ENCODE measurements around the gene PLEKHG5.

PLEKHG5 gene

GRCh38 chr1:6473156-6473555 lies 18.3 kb downstream of the PLEKHG5 start:
- TF ChIP-seq CTCF (IDR thresholded peaks at IDR 0.05; ENCODE audit: low read depth, low read length), result no peak
- no peak for TF ChIP-seq EZH2phosphoT487 (IDR thresholded peaks at IDR 0.05; ENCODE audit: low read depth)
- H3K4me3 ChIP-seq (ENCODE audit: low read length), result no peak overlapping the region
- H3K9me3 ChIP-seq (ENCODE audit: insufficient read depth, low read length), result no peaks in the 10 kb centered on the region
- H2AFZ ChIP-seq (ENCODE audit: low read depth, low read length), result no peak overlapping the region
- H4K20me1 ChIP-seq (ENCODE audit: insufficient read depth, low read length), result no peaks in the 10 kb centered on the region
- H3K4me2 ChIP-seq (ENCODE audit: low read length), result no peak overlapping the region
- H3K79me2 ChIP-seq (ENCODE audit: low read length), result no peaks in the 10 kb centered on the region
- H3K27me3 ChIP-seq (ENCODE audit: low read depth, low read length), result no peaks in the 10 kb centered on the region
- no peak overlapping the region for H3K27ac ChIP-seq (ENCODE audit: low read length)
- H3K36me3 ChIP-seq (replicated peaks; ENCODE audit: low read depth, low read length), result no peaks in the 10 kb centered on the region
- no peaks in the 10 kb centered on the region for H3K4me1 ChIP-seq (ENCODE audit: low read length)
- H3K9ac ChIP-seq (ENCODE audit: low read length), result no peak overlapping the region

DNA sequence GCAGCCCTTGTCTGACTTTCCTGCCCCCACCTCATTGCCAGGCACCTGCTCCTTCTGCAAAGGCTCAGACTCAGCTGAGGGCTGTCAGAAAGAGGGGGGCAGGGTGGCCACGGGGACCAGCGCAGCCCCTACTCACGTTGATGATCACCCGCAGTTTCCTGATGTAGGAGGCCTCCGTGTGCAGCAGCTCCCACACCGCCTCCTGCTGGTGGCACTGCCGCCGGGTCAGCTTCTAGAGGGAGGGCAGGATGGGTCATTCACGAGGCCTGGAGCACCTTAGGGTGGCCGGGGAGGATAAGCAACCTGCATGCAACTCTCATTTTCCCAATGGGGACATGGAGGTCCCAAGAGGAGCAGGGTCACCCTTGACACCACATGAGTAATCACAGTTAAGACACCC lies 19.1 kb downstream of the PLEKHG5 start:
- H3K9me3 ChIP-seq (ENCODE audit: insufficient read depth, low read length), result no peaks in the 10 kb centered on the region
- H3K9ac ChIP-seq (ENCODE audit: low read length), result no peak overlapping the region
- no peak overlapping the region for H3K4me2 ChIP-seq (ENCODE audit: low read length)
- H4K20me1 ChIP-seq (ENCODE audit: insufficient read depth, low read length), result no peaks in the 10 kb centered on the region
- no peak overlapping the region for H3K4me3 ChIP-seq (ENCODE audit: low read length)
- no peaks in the 10 kb centered on the region for H3K36me3 ChIP-seq (replicated peaks; ENCODE audit: low read depth, low read length)
- H3K4me1 ChIP-seq (ENCODE audit: low read length), result no peaks in the 10 kb centered on the region
- TF ChIP-seq CTCF (IDR thresholded peaks at IDR 0.05; ENCODE audit: low read depth, low read length) (peak; percentile 36), EZH2phosphoT487 (IDR thresholded peaks at IDR 0.05; ENCODE audit: low read depth) (no peak)
- H3K27ac ChIP-seq (ENCODE audit: low read length), result no peak overlapping the region
- H3K27me3 ChIP-seq (ENCODE audit: low read depth, low read length), result no peaks in the 10 kb centered on the region
- H2AFZ ChIP-seq (ENCODE audit: low read depth, low read length), result no peak overlapping the region
- no peaks in the 10 kb centered on the region for H3K79me2 ChIP-seq (ENCODE audit: low read length)

DNA sequence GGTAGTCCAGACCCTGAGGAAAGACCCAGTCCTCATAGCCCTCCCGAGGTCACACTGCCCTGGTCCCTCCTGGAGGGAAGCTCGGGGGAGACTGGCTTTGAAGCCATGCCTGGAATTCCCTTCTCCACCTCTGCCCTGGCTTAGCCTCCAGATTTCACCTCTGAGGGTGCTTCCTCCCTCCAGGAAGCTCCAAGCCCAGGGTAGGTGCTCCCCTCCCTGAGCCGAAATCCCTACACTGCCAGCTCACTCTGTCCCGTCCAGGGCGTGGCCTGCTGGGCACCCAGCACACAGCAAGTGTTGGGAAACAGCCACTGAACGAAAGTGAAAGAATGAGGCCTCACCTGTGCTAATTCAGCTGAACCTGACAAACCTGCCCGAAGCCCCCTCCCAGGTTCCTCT lies 19.5 kb downstream of the PLEKHG5 start:
- Histone ChIP-seq H3K36me3 (replicated peaks; ENCODE audit: low read depth, low read length) (no peaks in the 10 kb centered on the region), H3K9me3 (ENCODE audit: insufficient read depth, low read length) (no peaks in the 10 kb centered on the region), H3K79me2 (ENCODE audit: low read length) (no peaks in the 10 kb centered on the region), H3K4me3 (ENCODE audit: low read length) (no peak overlapping the region), H4K20me1 (ENCODE audit: insufficient read depth, low read length) (no peaks in the 10 kb centered on the region), H3K4me2 (ENCODE audit: low read length) (no peak overlapping the region), H3K27ac (ENCODE audit: low read length) (no peak overlapping the region), H3K9ac (ENCODE audit: low read length) (no peak overlapping the region), H2AFZ (ENCODE audit: low read depth, low read length) (no peak overlapping the region), H3K4me1 (ENCODE audit: low read length) (no peaks in the 10 kb centered on the region), H3K27me3 (ENCODE audit: low read depth, low read length) (no peaks in the 10 kb centered on the region)
- TF ChIP-seq CTCF (IDR thresholded peaks at IDR 0.05; ENCODE audit: low read depth, low read length) (no peak), EZH2phosphoT487 (IDR thresholded peaks at IDR 0.05; ENCODE audit: low read depth) (no peak)

DNA sequence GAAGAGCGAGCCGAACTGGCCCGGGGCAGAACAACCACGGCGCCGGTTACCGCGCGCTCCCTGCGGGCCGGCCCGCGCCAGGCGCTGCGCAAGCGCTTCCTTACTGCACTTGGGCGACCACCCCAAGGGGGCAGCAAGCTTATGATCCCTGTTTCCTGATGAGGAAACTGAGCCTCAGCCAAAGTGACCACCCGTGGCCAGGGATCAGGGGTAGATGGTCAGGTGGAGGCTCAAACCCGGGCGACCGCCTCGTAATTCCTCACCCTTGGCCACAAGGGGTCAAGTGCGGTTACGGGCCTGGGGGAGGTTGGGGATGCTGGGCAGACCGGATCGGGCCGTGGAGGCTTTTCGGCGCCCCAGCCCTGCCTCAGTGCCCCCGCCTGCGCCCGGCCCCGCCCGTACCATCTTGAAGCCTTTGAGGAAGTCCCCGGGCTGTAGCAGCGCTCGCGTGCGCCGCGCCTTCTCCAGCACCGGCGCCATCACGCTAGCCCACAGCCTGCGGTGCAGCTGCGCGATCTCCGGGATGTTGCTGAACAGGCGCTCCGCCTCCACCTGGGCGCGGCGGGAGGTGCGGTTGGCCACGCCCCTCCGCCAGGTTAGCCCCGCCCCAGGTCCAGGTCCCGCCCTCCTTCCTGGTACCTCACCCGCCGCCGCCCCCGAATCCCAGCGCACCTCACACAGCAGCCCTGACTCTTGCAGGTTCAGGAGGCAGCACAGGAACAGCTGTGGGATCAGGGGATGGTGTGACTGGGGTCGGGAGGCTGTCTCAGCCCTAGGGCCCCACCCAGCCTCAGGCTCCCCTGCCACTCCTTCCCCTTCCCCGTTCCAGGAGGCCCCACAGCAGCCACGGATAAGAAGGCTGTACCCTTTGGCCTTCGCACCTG lies 20.1 kb downstream of the PLEKHG5 start:
- Histone ChIP-seq H3K4me3 (ENCODE audit: low read length) (no peak overlapping the region), H4K20me1 (ENCODE audit: insufficient read depth, low read length) (no peaks in the 10 kb centered on the region), H3K79me2 (ENCODE audit: low read length) (no peaks in the 10 kb centered on the region), H3K9me3 (ENCODE audit: insufficient read depth, low read length) (no peaks in the 10 kb centered on the region), H3K36me3 (replicated peaks; ENCODE audit: low read depth, low read length) (no peaks in the 10 kb centered on the region), H3K27ac (ENCODE audit: low read length) (no peak overlapping the region), H2AFZ (ENCODE audit: low read depth, low read length) (no peak overlapping the region), H3K27me3 (ENCODE audit: low read depth, low read length) (no peaks in the 10 kb centered on the region), H3K4me1 (ENCODE audit: low read length) (no peaks in the 10 kb centered on the region), H3K9ac (ENCODE audit: low read length) (no peak overlapping the region), H3K4me2 (ENCODE audit: low read length) (no peak overlapping the region)
- TF ChIP-seq CTCF (IDR thresholded peaks at IDR 0.05; ENCODE audit: low read depth, low read length) (no peak), EZH2phosphoT487 (IDR thresholded peaks at IDR 0.05; ENCODE audit: low read depth) (no peak)
